ENCODE results near the gene CLEC17A.
"Not testable (repeated sequence)": the region's sequence is repeated elsewhere in the genome, so short reads cannot be mapped to it uniquely, and the experiment has no call there.

Gene CLEC17A

DNA sequence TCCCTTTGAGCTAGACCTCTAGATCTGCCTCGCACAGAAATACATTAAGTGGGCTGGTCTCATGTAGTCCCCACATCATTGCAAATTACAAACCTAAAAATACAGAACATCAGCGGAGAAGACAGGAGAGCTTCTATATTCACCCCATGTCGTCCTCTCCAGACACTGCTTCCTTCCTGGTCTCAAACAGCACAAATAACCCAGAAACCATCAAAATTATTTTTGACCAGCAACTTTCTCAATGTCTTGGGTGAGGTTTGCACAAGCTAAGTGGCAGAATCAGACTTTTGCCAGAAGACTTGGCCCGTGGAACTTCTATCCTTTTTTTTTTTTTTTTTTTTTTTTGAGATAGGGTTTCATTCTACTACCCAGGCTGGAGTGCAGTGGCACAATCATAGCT is 28.2 kb downstream of the CLEC17A start:
- TF ChIP-seq, protein P1, sequence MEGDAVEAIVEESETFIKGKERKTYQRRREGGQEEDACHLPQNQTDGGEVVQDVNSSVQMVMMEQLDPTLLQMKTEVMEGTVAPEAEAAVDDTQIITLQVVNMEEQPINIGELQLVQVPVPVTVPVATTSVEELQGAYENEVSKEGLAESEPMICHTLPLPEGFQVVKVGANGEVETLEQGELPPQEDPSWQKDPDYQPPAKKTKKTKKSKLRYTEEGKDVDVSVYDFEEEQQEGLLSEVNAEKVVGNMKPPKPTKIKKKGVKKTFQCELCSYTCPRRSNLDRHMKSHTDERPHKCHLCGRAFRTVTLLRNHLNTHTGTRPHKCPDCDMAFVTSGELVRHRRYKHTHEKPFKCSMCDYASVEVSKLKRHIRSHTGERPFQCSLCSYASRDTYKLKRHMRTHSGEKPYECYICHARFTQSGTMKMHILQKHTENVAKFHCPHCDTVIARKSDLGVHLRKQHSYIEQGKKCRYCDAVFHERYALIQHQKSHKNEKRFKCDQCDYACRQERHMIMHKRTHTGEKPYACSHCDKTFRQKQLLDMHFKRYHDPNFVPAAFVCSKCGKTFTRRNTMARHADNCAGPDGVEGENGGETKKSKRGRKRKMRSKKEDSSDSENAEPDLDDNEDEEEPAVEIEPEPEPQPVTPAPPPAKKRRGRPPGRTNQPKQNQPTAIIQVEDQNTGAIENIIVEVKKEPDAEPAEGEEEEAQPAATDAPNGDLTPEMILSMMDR (IDR thresholded peaks at IDR 0.05; ENCODE audit: low read depth, low read length, missing control alignments) = no peak
- no peak overlapping the region for H3K4me3 ChIP-seq (replicated peaks; ENCODE audit: low read depth, low read length)
- no peak for DNase-seq (ENCODE audit: extremely low read depth, low read depth)

DNA sequence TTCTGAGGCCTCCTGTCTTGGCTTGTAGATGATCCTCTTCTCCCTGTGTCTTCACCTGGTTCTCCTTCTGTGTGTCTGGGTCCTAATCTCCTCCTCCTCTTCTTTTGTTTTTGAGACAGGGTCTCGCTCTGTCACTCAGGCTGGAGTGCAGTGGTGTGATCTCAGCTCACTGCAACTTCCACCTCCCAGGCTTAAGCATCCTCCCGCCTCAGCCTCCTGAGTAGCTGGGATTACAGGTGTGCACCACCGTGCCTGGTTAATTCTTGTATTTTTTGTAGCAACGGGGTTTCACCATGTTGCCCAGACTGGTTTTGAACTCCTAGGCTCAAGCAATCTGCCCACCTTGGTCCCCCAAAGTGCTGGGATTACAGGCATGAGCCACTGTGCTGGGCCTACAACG is 29.4 kb downstream of the CLEC17A start:
- not testable (repeated sequence) for H3K4me3 ChIP-seq (replicated peaks; ENCODE audit: low read depth, low read length); DNase-seq (ENCODE audit: extremely low read depth, low read depth)

DNA sequence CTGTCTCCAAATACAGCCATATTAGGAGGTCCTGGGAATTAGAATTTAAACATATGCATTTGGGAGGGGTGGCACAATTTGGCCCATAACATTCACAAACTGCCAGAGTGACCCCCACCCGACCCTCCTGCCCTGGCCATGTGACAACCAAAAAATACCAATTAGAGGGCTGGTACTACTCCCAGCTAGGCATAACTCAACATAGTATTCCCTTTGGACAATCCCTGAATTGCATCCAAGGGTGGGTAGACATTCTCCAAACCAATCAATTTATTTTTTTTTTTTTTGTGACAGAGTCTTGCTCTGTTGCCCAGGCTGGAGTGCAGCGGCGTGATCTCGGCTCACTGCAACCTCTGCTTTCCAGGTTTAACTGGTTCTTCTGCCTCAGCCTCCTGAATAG is 29.8 kb downstream of the CLEC17A start:
- TF ChIP-seq, protein P1 (IDR thresholded peaks at IDR 0.05; ENCODE audit: low read depth, low read length, missing control alignments) = no peak
- no peak for DNase-seq (ENCODE audit: extremely low read depth, low read depth)
- H3K4me3 ChIP-seq (replicated peaks; ENCODE audit: low read depth, low read length) = no peak overlapping the region

DNA sequence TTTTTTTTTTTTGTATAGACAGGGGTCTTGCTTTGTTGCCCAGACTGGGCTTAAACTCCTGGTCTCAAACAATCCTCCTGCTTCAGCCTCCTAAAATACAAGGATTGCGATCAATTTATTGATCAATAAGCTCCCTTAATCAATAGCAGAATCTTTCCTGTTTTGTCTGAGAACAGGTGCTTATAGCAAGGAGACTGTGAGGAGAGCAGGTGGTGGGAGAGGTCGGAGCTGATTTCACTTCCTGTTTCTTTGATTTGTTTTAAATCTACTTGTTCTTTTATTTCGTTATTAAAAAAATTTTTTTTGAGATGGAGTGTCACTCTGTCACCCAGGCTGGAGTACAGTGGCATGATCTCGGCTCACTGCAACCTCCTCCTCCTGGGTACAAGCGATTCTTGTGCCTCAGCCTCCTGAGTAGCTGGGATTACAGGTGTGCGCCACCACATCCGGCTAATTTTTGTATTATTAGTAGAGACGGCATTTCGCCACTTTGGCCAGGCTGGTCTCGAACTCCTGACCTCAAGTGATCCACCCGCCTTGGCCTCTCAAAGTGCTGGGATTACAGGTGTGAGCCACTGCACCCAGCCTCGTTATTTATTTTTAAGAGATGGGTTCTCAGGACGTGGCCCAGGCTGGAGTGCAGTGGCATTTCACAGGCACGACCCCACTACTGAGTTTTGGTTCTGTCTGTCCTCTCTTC is 30.7 kb downstream of the CLEC17A start:
- not testable (repeated sequence) for DNase-seq (ENCODE audit: extremely low read depth, low read depth); H3K4me3 ChIP-seq (replicated peaks; ENCODE audit: low read depth, low read length)

DNA sequence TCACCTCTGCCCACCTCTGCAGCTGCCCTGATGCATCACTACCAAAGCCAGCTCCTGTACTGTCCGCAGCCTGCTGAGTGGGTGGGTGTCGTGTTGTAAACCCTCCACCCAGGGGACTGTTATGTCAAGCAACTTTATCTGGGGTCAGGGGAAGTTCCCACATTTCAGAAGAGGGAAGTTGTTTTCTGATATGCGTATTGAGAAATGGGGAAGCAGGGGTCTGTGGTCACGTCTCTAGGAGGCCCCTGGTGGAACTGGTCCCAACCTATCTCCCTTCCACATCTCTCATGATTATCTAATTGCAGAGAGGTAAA is 31.2 kb downstream of the CLEC17A start:
- TF ChIP-seq, protein P1 (IDR thresholded peaks at IDR 0.05; ENCODE audit: low read depth, low read length, missing control alignments) = no peak
- DNase-seq (ENCODE audit: extremely low read depth, low read depth) = no peak
- H3K4me3 ChIP-seq (replicated peaks; ENCODE audit: low read depth, low read length) = no peak overlapping the region

DNA sequence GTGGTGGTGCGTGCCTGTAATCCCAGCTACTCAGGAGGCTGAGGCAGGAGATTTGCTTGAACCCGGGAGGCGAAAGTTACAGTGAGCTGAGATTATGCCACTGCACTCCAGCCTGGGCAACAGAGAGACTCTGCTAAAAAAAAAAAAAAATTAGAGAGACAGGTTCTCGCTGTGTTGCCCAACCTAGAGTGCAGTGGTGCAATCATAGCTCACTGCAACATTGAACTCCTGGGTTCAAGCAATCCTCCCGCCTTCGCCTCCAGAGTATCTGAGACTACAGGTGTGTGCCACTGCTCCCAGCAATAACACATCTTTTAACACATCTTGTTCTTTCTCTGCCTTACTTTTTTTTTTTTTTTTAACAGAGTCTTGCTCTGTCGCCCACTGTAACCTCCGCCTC is 32.7 kb downstream of the CLEC17A start:
- H3K4me3 ChIP-seq (replicated peaks; ENCODE audit: low read depth, low read length) = no peak overlapping the region
- TF ChIP-seq, protein P1 (IDR thresholded peaks at IDR 0.05; ENCODE audit: low read depth, low read length, missing control alignments) = no peak
- no peak for DNase-seq (ENCODE audit: extremely low read depth, low read depth)

DNA sequence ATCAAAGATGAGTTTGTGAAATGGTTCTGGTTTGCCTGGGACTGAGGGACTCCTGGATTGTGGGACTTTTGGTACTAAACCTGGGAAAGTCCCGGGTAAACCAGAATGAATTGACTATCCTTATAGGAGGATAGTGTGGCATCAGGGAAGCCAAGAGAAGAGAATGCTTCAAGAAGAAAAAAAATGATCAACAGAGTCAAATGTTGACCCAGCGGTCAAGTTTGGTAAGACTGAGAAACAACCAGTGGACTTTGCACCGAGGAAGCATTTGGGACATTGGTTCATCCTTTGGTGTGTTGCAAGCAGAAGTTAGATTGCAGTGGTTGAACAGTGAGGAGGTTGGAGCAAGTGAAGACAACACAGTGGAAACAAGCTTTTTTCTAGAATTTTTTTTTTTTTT is 33.5 kb downstream of the CLEC17A start:
- TF ChIP-seq, protein P1 (IDR thresholded peaks at IDR 0.05; ENCODE audit: low read depth, low read length, missing control alignments) = no peak
- no peak overlapping the region for H3K4me3 ChIP-seq (replicated peaks; ENCODE audit: low read depth, low read length)
- no peak for DNase-seq (ENCODE audit: extremely low read depth, low read depth)

DNA sequence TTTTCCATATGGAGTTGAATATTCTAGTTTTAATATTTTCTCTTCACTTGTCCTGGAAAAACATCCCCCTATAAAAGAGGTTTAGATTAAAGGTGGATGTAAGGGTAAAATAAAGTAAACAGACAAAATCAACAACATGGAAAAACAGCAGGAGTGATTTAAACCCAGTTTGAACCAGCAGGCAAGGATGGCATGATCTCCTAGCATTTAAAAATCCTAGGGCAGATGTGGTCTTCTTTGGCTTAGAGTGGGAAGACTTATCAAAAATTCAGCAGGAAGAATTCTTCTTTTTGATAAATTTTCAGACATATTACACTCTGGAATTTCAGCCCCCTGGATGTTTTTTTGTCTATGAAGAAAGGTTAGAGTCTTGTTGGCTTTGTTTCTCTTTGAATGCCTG is 36.5 kb downstream of the CLEC17A start:
- no peak for DNase-seq (ENCODE audit: extremely low read depth, low read depth)
- no peak overlapping the region for H3K4me3 ChIP-seq (replicated peaks; ENCODE audit: low read depth, low read length)
- TF ChIP-seq, protein P1 (IDR thresholded peaks at IDR 0.05; ENCODE audit: low read depth, low read length, missing control alignments) = no peak

DNA sequence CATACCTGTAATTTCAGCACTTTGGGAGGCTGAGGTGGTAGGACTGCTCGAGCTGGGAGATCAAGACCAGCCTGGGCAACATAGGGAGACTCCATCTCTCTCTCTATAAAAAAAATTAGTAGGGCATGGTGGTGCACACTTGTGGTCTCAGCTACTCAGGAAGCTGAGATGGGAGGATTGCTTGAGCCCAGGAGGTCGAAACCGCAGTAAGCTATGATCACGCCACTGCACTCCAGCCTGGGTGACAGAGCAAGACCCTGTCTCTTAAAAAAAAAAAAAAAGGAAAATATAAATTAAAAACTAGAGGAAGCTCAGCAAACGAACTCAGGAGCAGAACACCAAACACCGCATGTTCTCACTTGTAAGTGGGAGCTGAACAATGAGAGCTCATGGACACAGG is 41.6 kb downstream of the CLEC17A start:
- not testable (repeated sequence) for H3K4me3 ChIP-seq (replicated peaks; ENCODE audit: low read depth, low read length); DNase-seq (ENCODE audit: extremely low read depth, low read depth)

Data from HFF-Myc (cell line).